Measurements from ENCODE around the gene OR10K2. TPM values are rescaled to one million over a fixed set of nuclear protein-coding genes. Genes with fewer than 3 reads are reported as not detected.

The OR10K2 gene
- total and polyA plus RNA-seq, 2 of the 4 experiments (the other 2 are of a cell fraction) = not detected

DNA sequence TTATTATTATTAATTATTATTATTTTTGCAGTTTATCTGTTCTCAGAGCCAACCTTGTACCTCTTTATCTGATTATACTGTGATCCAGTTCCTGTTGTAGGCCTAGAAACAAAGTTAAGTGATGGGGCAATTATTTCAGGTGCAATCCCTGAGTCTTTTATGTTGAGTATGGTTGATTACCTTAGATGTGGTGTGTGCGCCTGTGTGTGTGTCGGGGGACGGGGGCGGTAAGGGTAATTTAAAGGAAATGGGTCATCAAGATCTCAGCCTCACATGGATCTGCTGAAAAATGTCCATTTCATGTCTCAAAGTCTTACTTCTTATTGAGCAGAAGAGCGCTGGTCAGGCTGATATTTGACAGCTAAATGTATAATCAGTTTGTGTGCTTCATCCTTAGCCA, 18.9 kb downstream of the OR10K2 start:
- Histone ChIP-seq H3K27me3 (ENCODE audit: control insufficient read depth, insufficient read depth, low read length) (no peaks in the 10 kb centered on the region), H4K8ac (ENCODE audit: low read depth in 2 of 2, low read length in 2 of 2) (no peak overlapping the region), H2BK15ac (ENCODE audit: low read depth, low read length) (no peak overlapping the region), H3K18ac (ENCODE audit: low read depth, low read length) (no peak overlapping the region), H2BK20ac (ENCODE audit: low read depth, low read length) (no peak overlapping the region), H3K9me3 (ENCODE audit: control insufficient read depth, insufficient read depth, low read length) (no peaks in the 10 kb centered on the region), H4K20me1 (ENCODE audit: insufficient read depth, low read length) (no peaks in the 10 kb centered on the region), H2AK9ac (replicated peaks; ENCODE audit: low read depth, low read length, poor library complexity) (no peak overlapping the region), H4K5ac (ENCODE audit: low read depth, low read length) (no peak overlapping the region), H4K91ac (ENCODE audit: insufficient read depth, low read depth, low read length) (no peak overlapping the region), H3K9ac (ENCODE audit: low read depth, low read length) (no peak overlapping the region), H2AFZ (replicated peaks; ENCODE audit: low read length, poor library complexity) (no peak overlapping the region), H3K56ac (ENCODE audit: extremely low read depth, insufficient read depth, low read length) (no peak overlapping the region), H3K4ac (ENCODE audit: low read depth, low read length) (no peak overlapping the region), H3K9me1 (ENCODE audit: insufficient read depth, low read length) (no peaks in the 10 kb centered on the region), H2BK120ac (ENCODE audit: low read depth, low read length) (no peak overlapping the region), H2AK5ac (ENCODE audit: low read depth, low read length) (no peak overlapping the region), H3K36me3 (ENCODE audit: control insufficient read depth, insufficient read depth, low read length) (no peaks in the 10 kb centered on the region), H3K4me2 (ENCODE audit: low read depth, low read length) (no peak overlapping the region), H3K4me3 (ENCODE audit: insufficient read depth, low read depth, low read length) (no peak overlapping the region), H3K79me1 (ENCODE audit: low read depth in 1 of 2, low read length in 2 of 2) (no peaks in the 10 kb centered on the region), H3K14ac (replicated peaks; ENCODE audit: low read depth, low read length) (no peak overlapping the region), H3K27ac (ENCODE audit: insufficient read depth, low read length) (no peak overlapping the region), H3K23ac (ENCODE audit: low read depth, low read length) (no peak overlapping the region), H2BK5ac (ENCODE audit: low read depth, low read length, poor library complexity, severe bottlenecking) (no peak overlapping the region), H3K4me1 (ENCODE audit: control insufficient read depth, insufficient read depth, low read length) (no peaks in the 10 kb centered on the region)
- no TSS peak for BruUV-seq (replicated peaks)
- no peak for ATAC-seq (ENCODE audit: low read depth)
- no CpG with 5 or more reads among the region's 5 CpGs for WGBS, 2 experiments (ENCODE audit: extremely low coverage in 2 of 2, insufficient read length in 1 of 2)
- in situ Hi-C loops (cut with MboI; ENCODE audit: low sequenced_read_pairs) = no loop called here
- no peak for DNase-seq
- intact Hi-C loops (cut with micrococcal nuclease) = no loop called here
- dilution Hi-C loops (cut with HindIII; ENCODE audit: low sequenced_read_pairs, unreplicated experiment) = no loop called here
- ChIA-PET CTCF (no interaction called here), POLR2A (ENCODE audit: unreplicated experiment) (no interaction called here)
- TF ChIP-seq MXI1 (IDR thresholded peaks at IDR 0.05; ENCODE audit: borderline replicate concordance, low read depth, low read length) (no peak), MAZ (IDR thresholded peaks at IDR 0.05; ENCODE audit: borderline replicate concordance, low read depth, low read length) (no peak), RFX5 (IDR thresholded peaks at IDR 0.05; ENCODE audit: low read depth, low read length) (no peak), MAFK (IDR thresholded peaks at IDR 0.05; ENCODE audit: low read depth, low read length) (no peak), NFE2L2 (IDR thresholded peaks at IDR 0.05; ENCODE audit: low read depth, low read length) (no peak), CHD1 (IDR thresholded peaks at IDR 0.05; ENCODE audit: low read depth, low read length) (no peak), POLR2A (IDR thresholded peaks at IDR 0.05; ENCODE audit: low read depth, low read length) (no peak), RAD21 (IDR thresholded peaks at IDR 0.05; ENCODE audit: low read length) (no peak), RCOR1 (IDR thresholded peaks at IDR 0.05; ENCODE audit: insufficient replicate concordance, low read length) (no peak), BHLHE40 (IDR thresholded peaks at IDR 0.05; ENCODE audit: low read depth, low read length) (no peak), CEBPB (IDR thresholded peaks at IDR 0.05; ENCODE audit: low read depth, low read length) (no peak), FOS (IDR thresholded peaks at IDR 0.05; ENCODE audit: low read depth, low read length) (no peak), SMC3 (IDR thresholded peaks at IDR 0.05; ENCODE audit: low read depth, low read length) (no peak)
- TF ChIP-seq, protein P1, sequence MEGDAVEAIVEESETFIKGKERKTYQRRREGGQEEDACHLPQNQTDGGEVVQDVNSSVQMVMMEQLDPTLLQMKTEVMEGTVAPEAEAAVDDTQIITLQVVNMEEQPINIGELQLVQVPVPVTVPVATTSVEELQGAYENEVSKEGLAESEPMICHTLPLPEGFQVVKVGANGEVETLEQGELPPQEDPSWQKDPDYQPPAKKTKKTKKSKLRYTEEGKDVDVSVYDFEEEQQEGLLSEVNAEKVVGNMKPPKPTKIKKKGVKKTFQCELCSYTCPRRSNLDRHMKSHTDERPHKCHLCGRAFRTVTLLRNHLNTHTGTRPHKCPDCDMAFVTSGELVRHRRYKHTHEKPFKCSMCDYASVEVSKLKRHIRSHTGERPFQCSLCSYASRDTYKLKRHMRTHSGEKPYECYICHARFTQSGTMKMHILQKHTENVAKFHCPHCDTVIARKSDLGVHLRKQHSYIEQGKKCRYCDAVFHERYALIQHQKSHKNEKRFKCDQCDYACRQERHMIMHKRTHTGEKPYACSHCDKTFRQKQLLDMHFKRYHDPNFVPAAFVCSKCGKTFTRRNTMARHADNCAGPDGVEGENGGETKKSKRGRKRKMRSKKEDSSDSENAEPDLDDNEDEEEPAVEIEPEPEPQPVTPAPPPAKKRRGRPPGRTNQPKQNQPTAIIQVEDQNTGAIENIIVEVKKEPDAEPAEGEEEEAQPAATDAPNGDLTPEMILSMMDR (conservative IDR thresholded peaks at IDR 0.05; ENCODE audit: low read depth, low read length) = no peak
- TF ChIP-seq, protein P2, sequence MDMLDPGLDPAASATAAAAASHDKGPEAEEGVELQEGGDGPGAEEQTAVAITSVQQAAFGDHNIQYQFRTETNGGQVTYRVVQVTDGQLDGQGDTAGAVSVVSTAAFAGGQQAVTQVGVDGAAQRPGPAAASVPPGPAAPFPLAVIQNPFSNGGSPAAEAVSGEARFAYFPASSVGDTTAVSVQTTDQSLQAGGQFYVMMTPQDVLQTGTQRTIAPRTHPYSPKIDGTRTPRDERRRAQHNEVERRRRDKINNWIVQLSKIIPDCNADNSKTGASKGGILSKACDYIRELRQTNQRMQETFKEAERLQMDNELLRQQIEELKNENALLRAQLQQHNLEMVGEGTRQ (IDR thresholded peaks at IDR 0.05; ENCODE audit: low read depth, low read length) = no peak
- TF ChIP-seq, protein P3, sequence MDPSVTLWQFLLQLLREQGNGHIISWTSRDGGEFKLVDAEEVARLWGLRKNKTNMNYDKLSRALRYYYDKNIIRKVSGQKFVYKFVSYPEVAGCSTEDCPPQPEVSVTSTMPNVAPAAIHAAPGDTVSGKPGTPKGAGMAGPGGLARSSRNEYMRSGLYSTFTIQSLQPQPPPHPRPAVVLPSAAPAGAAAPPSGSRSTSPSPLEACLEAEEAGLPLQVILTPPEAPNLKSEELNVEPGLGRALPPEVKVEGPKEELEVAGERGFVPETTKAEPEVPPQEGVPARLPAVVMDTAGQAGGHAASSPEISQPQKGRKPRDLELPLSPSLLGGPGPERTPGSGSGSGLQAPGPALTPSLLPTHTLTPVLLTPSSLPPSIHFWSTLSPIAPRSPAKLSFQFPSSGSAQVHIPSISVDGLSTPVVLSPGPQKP (IDR thresholded peaks at IDR 0.05; ENCODE audit: borderline replicate concordance, low read depth, low read length) = no peak

Measured in IMR-90 (cell line).